H1 (cell line): ENCODE measurements around the gene COL5A2. TPM values are rescaled to one million over a fixed set of nuclear protein-coding genes. Genes with fewer than 3 reads are reported as not detected.

Experiments used
- CTCF ChIA-PET: fragments of 300-600 bp; sonication (Branson Sonifier 250); formaldehyde crosslinking; loops from one replicate; lab custom pipeline; 2021; ENCODE audit not compliant: partially characterized antibody; lab: Charles Lee
- POLR2A ChIA-PET: fragments of 300-600 bp; sonication (Branson Sonifier 250); formaldehyde crosslinking; loops from one replicate; lab custom pipeline; 2021; ENCODE audit warnings: inconsistent platforms; ENCODE audit not compliant: partially characterized antibody; lab: Charles Lee
- DNase-seq, 2 experiments: peaks; one replicate each; pipeline versions ENCODE4 v3.0.0 to v3.0.0-alpha.2; 2010 to 2022; ENCODE audit warnings: low spot score in 2 of 2, low read depth in 1 of 2, mixed read lengths in 1 of 2
- FAIRE-seq: peaks from 2 replicates; lab custom pipeline; 2011; peaks lifted over from hg19 to GRCh38; lab: Jason Lieb, UNC
- H2AFZ ChIP-seq: 2 replicates; pipeline ENCODE4 v1.8.1; 2012; ENCODE audit warnings: low read length, inconsistent platforms
- H2AK5ac ChIP-seq: 2 replicates; pipeline ENCODE4 v1.6.1; 2013; ENCODE audit warnings: low read depth, low read length
- H2BK120ac ChIP-seq: replicated peaks from 2 replicates; pipeline ENCODE3; 2013; ENCODE audit warnings: low read depth, low read length, inconsistent platforms
- H2BK12ac ChIP-seq: 2 replicates; pipeline ENCODE4 v1.6.1; 2013; ENCODE audit warnings: low read depth, low read length
- H2BK15ac ChIP-seq: 2 replicates; pipeline ENCODE4 v1.6.1; 2013; ENCODE audit warnings: low read length
- H2BK20ac ChIP-seq: 2 replicates; pipeline ENCODE4 v1.6.1; 2013; ENCODE audit warnings: low read length
- H2BK5ac ChIP-seq: 2 replicates; pipeline ENCODE4 v1.6.1; 2013; ENCODE audit warnings: low read depth, low read length
- H3K14ac ChIP-seq: 2 replicates; pipeline ENCODE4 v1.6.1; 2013; ENCODE audit warnings: inconsistent platforms; ENCODE audit not compliant: insufficient read length
- H3K18ac ChIP-seq: 2 replicates; pipeline ENCODE4 v1.6.1; 2013; ENCODE audit warnings: low read length; ENCODE audit errors: extremely low read depth
- H3K23ac ChIP-seq: 2 replicates; pipeline ENCODE4 v1.6.1; 2013; ENCODE audit warnings: inconsistent platforms; ENCODE audit not compliant: insufficient read length
- H3K23me2 ChIP-seq: 2 replicates; pipeline ENCODE4 v1.6.1; 2013; ENCODE audit warnings: low read depth, low read length
- H3K27ac ChIP-seq: 2 replicates; pipeline ENCODE4 v1.6.1; 2011; ENCODE audit warnings: low read depth, low read length, inconsistent platforms
- H3K27me3 ChIP-seq, 4 experiments: replicated peaks in 1 of 4; 1 replicate in 1 of 4; 2 replicates in 3 of 4; pipeline versions ENCODE4 v1.6.1 to v1.8.1; 2011 to 2013; ENCODE audit warnings: low read length in 3 of 4, mild to moderate bottlenecking in 3 of 4, inconsistent platforms in 2 of 4, mixed read lengths in 2 of 4, moderate library complexity in 1 of 4; ENCODE audit not compliant: control insufficient read depth in 3 of 4, insufficient read depth in 3 of 4; ENCODE audit errors: extremely low read depth in 1 of 4
- H3K36me3 ChIP-seq, 4 experiments: 2 replicates each; pipeline versions ENCODE4 v1.6.1 to v1.8.1; 2011 to 2013; ENCODE audit warnings: mild to moderate bottlenecking in 4 of 4, low read length in 3 of 4, moderate library complexity in 2 of 4, control low read depth in 1 of 4, inconsistent platforms in 1 of 4; ENCODE audit not compliant: insufficient read depth in 4 of 4, control insufficient read depth in 2 of 4
- H3K4ac ChIP-seq: replicated peaks from 2 replicates; pipeline ENCODE3; 2013; ENCODE audit warnings: low read length, low read depth, mixed read lengths, inconsistent platforms; ENCODE audit not compliant: insufficient read length
- H3K4me1 ChIP-seq, 4 experiments: replicated peaks in 1 of 4; 1 replicate in 1 of 4; 2 replicates in 3 of 4; pipeline versions ENCODE4 v1.6.1 to v1.8.1; 2011 to 2013; ENCODE audit warnings: low read length in 3 of 4, inconsistent platforms in 2 of 4, mixed read lengths in 1 of 4; ENCODE audit not compliant: insufficient read depth in 4 of 4, control insufficient read depth in 3 of 4
- H3K4me2 ChIP-seq, 2 experiments: 2 replicates each; pipeline versions ENCODE4 v1.6.1 to v1.8.1; 2011 to 2013; ENCODE audit warnings: low read depth in 2 of 2, low read length in 2 of 2, control low read depth in 1 of 2, inconsistent platforms in 1 of 2, mild to moderate bottlenecking in 1 of 2; ENCODE audit not compliant: insufficient read depth in 1 of 2
- H3K4me3 ChIP-seq, 4 experiments: fragments of 200-600, 300-600 bp in 1 of 4; sonication (generic), shearing (Covaris generic), sonication (Bioruptor Twin) in 1 of 4; 2 replicates each; pipeline versions ENCODE4 v1.5.1 to v1.8.1; 2011 to 2016; ENCODE audit warnings: low read length in 4 of 4, low read depth in 3 of 4, control low read depth in 2 of 4, inconsistent platforms in 2 of 4, mild to moderate bottlenecking in 2 of 4, mixed read lengths in 1 of 4, moderate library complexity in 1 of 4; ENCODE audit not compliant: insufficient read depth in 2 of 4; ENCODE audit errors: extremely low read depth in 1 of 4
- H3K56ac ChIP-seq: replicated peaks from 2 replicates; pipeline ENCODE3; 2013; ENCODE audit warnings: low read depth, mild to moderate bottlenecking, mixed read lengths, low read length, inconsistent platforms; ENCODE audit not compliant: insufficient read length
- H3K79me1 ChIP-seq: 2 replicates; pipeline ENCODE4 v1.6.1; 2013; ENCODE audit warnings: low read depth, low read length, control low read depth
- H3K79me2 ChIP-seq, 2 experiments: 2 replicates each; pipeline versions ENCODE4 v1.6.1 to v1.8.1; 2012 to 2013; ENCODE audit warnings: low read length in 2 of 2, mild to moderate bottlenecking in 2 of 2, inconsistent platforms in 1 of 2; ENCODE audit not compliant: insufficient read depth in 2 of 2, control insufficient read depth in 1 of 2
- H3K9ac ChIP-seq, 4 experiments: replicated peaks in 1 of 4; 1 replicate in 1 of 4; 2 replicates in 3 of 4; pipeline versions ENCODE4 v1.6.1 to v1.8.1; 2011 to 2013; ENCODE audit warnings: low read depth in 3 of 4, low read length in 3 of 4, control low read depth in 2 of 4, mild to moderate bottlenecking in 2 of 4, moderate library complexity in 2 of 4, inconsistent platforms in 1 of 4; ENCODE audit errors: extremely low read depth in 1 of 4
- H3K9me3 ChIP-seq, 2 experiments: 2 replicates each; pipeline versions ENCODE4 v1.6.1 to v1.8.1; 2012 to 2013; ENCODE audit warnings: mild to moderate bottlenecking in 2 of 2, moderate library complexity in 2 of 2, control low read depth in 1 of 2, inconsistent platforms in 1 of 2, low read depth in 1 of 2, low read length in 1 of 2, mixed read lengths in 1 of 2; ENCODE audit not compliant: insufficient read depth in 2 of 2
- H4K20me1 ChIP-seq, 2 experiments: replicated peaks in 1 of 2; 2 replicates each; pipeline versions ENCODE3 to v1.8.1; 2011 to 2013; ENCODE audit warnings: inconsistent platforms in 2 of 2, low read length in 2 of 2, mild to moderate bottlenecking in 1 of 2; ENCODE audit not compliant: insufficient read depth in 2 of 2, control insufficient read depth in 1 of 2
- H4K5ac ChIP-seq: 2 replicates; pipeline ENCODE4 v1.6.1; 2013; ENCODE audit warnings: low read length, low read depth, mixed read lengths, inconsistent platforms; ENCODE audit not compliant: insufficient read length
- H4K8ac ChIP-seq: 2 replicates; pipeline ENCODE4 v1.8.0; 2013; ENCODE audit warnings: mild to moderate bottlenecking, moderate library complexity, low read length, inconsistent platforms; ENCODE audit not compliant: insufficient read depth; ENCODE audit errors: extremely low read depth
- H4K91ac ChIP-seq: replicated peaks from 2 replicates; pipeline ENCODE3; 2013; ENCODE audit warnings: low read length, mixed read lengths, inconsistent platforms; ENCODE audit not compliant: insufficient read length
- ASH2L ChIP-seq: fragments of 200-600, 300-600 bp; sonication (generic); IDR thresholded peaks from one replicate; pipeline ENCODE4 v1.7.1; 2017; ENCODE audit warnings: low read length
- ATF2 ChIP-seq: IDR thresholded peaks from 2 replicates; pipeline ENCODE4 v1.6.1; 2012; ENCODE audit warnings: low read length, inconsistent platforms
- BACH1 ChIP-seq: IDR thresholded peaks from 2 replicates; pipeline ENCODE4 v1.6.1; 2012; ENCODE audit warnings: low read length, improper control_type of control experiment
- GABPA ChIP-seq: IDR thresholded peaks from 2 replicates; pipeline ENCODE4 v1.6.1; 2011; ENCODE audit warnings: mild to moderate bottlenecking, low read length, moderate library complexity, borderline replicate concordance; ENCODE audit not compliant: insufficient read depth
- GTF2F1 ChIP-seq: IDR thresholded peaks from 2 replicates; pipeline ENCODE4 v1.6.1; 2012; ENCODE audit warnings: low read depth, low read length, improper control_type of control experiment, borderline replicate concordance
- JUN ChIP-seq: IDR thresholded peaks from 2 replicates; pipeline ENCODE4 v1.6.1; 2011; ENCODE audit warnings: low read depth, mild to moderate bottlenecking, improper control_type of control experiment, low read length
- KDM1A ChIP-seq: fragments of 200-600, 300-600 bp; sonication (generic); IDR thresholded peaks from 2 replicates; pipeline ENCODE4 v1.7.1; 2016; ENCODE audit warnings: mild to moderate bottlenecking, low read length, borderline replicate concordance
- MAFK ChIP-seq: IDR thresholded peaks from 2 replicates; pipeline ENCODE4 v1.6.1; 2012; ENCODE audit warnings: low read depth, mild to moderate bottlenecking, improper control_type of control experiment, low read length
- RNF2 ChIP-seq: fragments of 200-900, 300-1000 bp; sonication (generic); IDR thresholded peaks from 2 replicates; pipeline ENCODE4 v1.7.1; 2016; ENCODE audit warnings: borderline replicate concordance, low read depth, mild to moderate bottlenecking, antibody characterized with exemption, low read length; ENCODE audit not compliant: poor library complexity, severe bottlenecking; ENCODE audit errors: missing control alignments
- SP1 ChIP-seq: IDR thresholded peaks from 2 replicates; pipeline ENCODE4 v1.6.1; 2011; ENCODE audit warnings: low read depth, low read length
- SUZ12 ChIP-seq: fragments of 200-600 bp; sonication (generic); IDR thresholded peaks from 2 replicates; pipeline ENCODE4 v1.6.1; 2012; ENCODE audit warnings: mild to moderate bottlenecking, inconsistent platforms, low read length, moderate library complexity, mixed read lengths
- TBP ChIP-seq: IDR thresholded peaks from 2 replicates; pipeline ENCODE4 v1.6.1; 2011; ENCODE audit warnings: low read depth, low read length, improper control_type of control experiment
- WGBS, 2 experiments: shearing (Covaris generic) in 1 of 2; methylation state at CpG; one replicate each; pipeline versions ENCODE4 v1.1.6 to v1.1.7; 2013 to 2015; ENCODE audit warnings: low lambda C conversion rate in 2 of 2, mixed read lengths in 2 of 2, inconsistent platforms in 1 of 2, low coverage in 1 of 2, missing lambda C conversion rate in 1 of 2; ENCODE audit not compliant: insufficient replicate concordance in 2 of 2, insufficient coverage in 1 of 2, insufficient read length in 1 of 2; ENCODE audit errors: extremely low coverage in 1 of 2, missing lambda C conversion rate in 1 of 2; 5-methylcytosine and 5-hydroxymethylcytosine counted together
- polyA plus RNA-seq, 7 experiments: library from polyadenylated mRNA; depleted of rRNA in 3 of 7; stranded (reverse) in 5 of 7; unstranded in 2 of 7; fragments of >200 nt in 5 of 7; fragments of 200-250 nt in 2 of 7; gene quantifications; 1 replicate in 5 of 7; 2 replicates in 1 of 7; 4 replicates in 1 of 7; pipeline versions ENCODE4 v1.2.1 to v1.2.3, GENCODE V29; 2011 to 2013; ENCODE audit warnings: missing spikeins in 2 of 7, mixed read lengths in 2 of 7
- total RNA-seq: library from RNA; stranded (reverse); fragmentation: NEBNext Ultra II Directional; extraction: Animal tissue kit (Norgen Biotek cat#: 25700); gene quantifications from 2 replicates; pipeline ENCODE4 v1.2.1, GENCODE V29; 2021

COL5A2 gene
- total and polyA plus RNA-seq, 2 of the 8 experiments (the other 6 are each of a cell fraction or from before 2014, with no cell fraction given), result 4.7 to 24.2 TPM

- H3K4me1 ChIP-seq, result peaks cover 0 to 7% (median 0%) of the 10 kb centered on the region in 4 experiments; a peak in 2 of 7 replicates
- no peaks in the 10 kb centered on the region for H3K23me2 ChIP-seq
- no peak overlapping the region for H2BK120ac ChIP-seq
- no peak overlapping the region for H2BK12ac ChIP-seq
- H3K27ac ChIP-seq, result no peak overlapping the region
- no peak overlapping the region for H3K56ac ChIP-seq
- no peak overlapping the region for H3K4me2 ChIP-seq
- H3K14ac ChIP-seq, result no peak overlapping the region
- no peak overlapping the region for H3K4me3 ChIP-seq
- 91% methylated on average over 2 of the region's 2 CpGs; no CpG with 5 or more reads in 1 of the 2 experiments for WGBS, 2 experiments
- H2BK5ac ChIP-seq, result no peak overlapping the region
- no peak overlapping the region for H2BK20ac ChIP-seq
- ChIA-PET CTCF (interaction anchor here (0.9 to 1.4 kb wide), 2 partner anchors 9 to 30 kb away, joined by 4 to 6 read pairs; no protein-coding TSS in a partner anchor), POLR2A (no interaction called here)
- DNase-seq, result no peak
- H3K9ac ChIP-seq, result no peak overlapping the region
- no peaks in the 10 kb centered on the region for H3K36me3 ChIP-seq
- H4K8ac ChIP-seq, result no peak overlapping the region
- no peaks in the 10 kb centered on the region for H3K9me3 ChIP-seq
- no peak overlapping the region for H3K23ac ChIP-seq
- no peak overlapping the region for H2AK5ac ChIP-seq
- H4K5ac ChIP-seq, result no peak overlapping the region
- no peak for FAIRE-seq
- no peaks in the 10 kb centered on the region for H3K79me1 ChIP-seq
- no peak overlapping the region for H4K91ac ChIP-seq
- H3K27me3 ChIP-seq, result no peaks in the 10 kb centered on the region
- H2AFZ ChIP-seq, result no peak overlapping the region
- no peaks in the 10 kb centered on the region for H4K20me1 ChIP-seq
- H3K4ac ChIP-seq, result no peak overlapping the region
- no peak overlapping the region for H3K18ac ChIP-seq
- no peak overlapping the region for H2BK15ac ChIP-seq
- no peaks in the 10 kb centered on the region for H3K79me2 ChIP-seq
- TF ChIP-seq RNF2 (no peak), TBP (no peak), BACH1 (no peak), JUN (no peak), ATF2 (no peak), SP1 (no peak), GTF2F1 (no peak), ASH2L (no peak), SUZ12 (no peak), MAFK (no peak), GABPA (no peak), KDM1A (no peak)
Observed at GRCh38 chr2:189014449-189015138, 165.0 kb downstream of the COL5A2 start.
